Spleen (tissue), 7 donors: ENCODE measurements around the gene SNCA.

Source experiments
- CTCF ChIP-seq, 11 experiments: fragments of 200-600 bp in 7 of 11; fragments of 450-650 bp in 4 of 11; sonication (generic) in 4 of 11; IDR thresholded peaks in 8 of 11; conservative IDR thresholded peaks in 3 of 11; 1 replicate in 7 of 11; 2 replicates in 4 of 11; pipeline versions ENCODE4 v1.4.0 to v1.8.0; 2016 to 2021; ENCODE audit warnings: antibody characterized with exemption in 11 of 11, inconsistent platforms in 4 of 11, mild to moderate bottlenecking in 1 of 11
- POLR2A ChIP-seq, 3 donors: fragments of 450-650 bp; IDR thresholded peaks; one replicate each; pipeline ENCODE4 v1.5.1; 2017; ENCODE audit warnings: antibody characterized with exemption in 3 of 3, mild to moderate bottlenecking in 1 of 3
- donor health status: DM: no; HTN: no; CAD: no; lungs with moderate emphysema.
- donor health status: DM: no; HTN: no; CAD: no.
- donor health status: DM: no; HTN: no; CAD: no.

GRCh38 chr4:89835413-89835812 is 1.5 kb downstream of the SNCA start:
- TF ChIP-seq POLR2A (IDR thresholded peaks at IDR 0.05) (no peak), CTCF (IDR thresholded peaks at IDR 0.05 in 8 of 11, conservative IDR thresholded peaks at IDR 0.05 in 3 of 11) (no peak)
